ENCODE results near the gene SNX25.

SNX25 gene

GRCh38 chr4:185307136-185307950, 97.9 kb downstream of the SNX25 start:
- Histone ChIP-seq H3K27me3 (ENCODE audit: insufficient read depth, low read length) (no peaks in the 10 kb centered on the region), H3K9ac (ENCODE audit: low read length) (no peak overlapping the region), H2AFZ (ENCODE audit: low read length) (no peak overlapping the region), H3K9me2 (ENCODE audit: low read depth, low read length) (no peaks in the 10 kb centered on the region), H3K36me3 (ENCODE audit: insufficient read depth, low read length) (peaks cover 55% of the 10 kb centered on the region), H3K4me3 (ENCODE audit: low read depth, low read length, poor library complexity, severe bottlenecking) (no peak overlapping the region), H3K9me3 (ENCODE audit: low read length) (no peaks in the 10 kb centered on the region), H3K27ac (ENCODE audit: low read depth, low read length, poor library complexity, severe bottlenecking) (no peak overlapping the region), H4K20me1 (ENCODE audit: insufficient read depth, low read length) (no peaks in the 10 kb centered on the region), H3K4me1 (ENCODE audit: insufficient read depth, low read length, severe bottlenecking) (peaks cover 50% of the 10 kb centered on the region), H3F3A (ENCODE audit: insufficient read depth, low read length) (no peaks in the 10 kb centered on the region), H3K4me2 (ENCODE audit: low read length) (no peak overlapping the region), H3K79me2 (ENCODE audit: insufficient read depth, low read length) (no peaks in the 10 kb centered on the region)
- TF ChIP-seq EZH2 (IDR thresholded peaks at IDR 0.05; ENCODE audit: borderline replicate concordance, low read length) = no peak
- TF ChIP-seq CTCF (IDR thresholded peaks at IDR 0.05; ENCODE audit: low read length) = no peak

- Histone ChIP-seq H3K4me2 (ENCODE audit: low read length) (peak overlapping the region; percentile 43), H3K4me1 (ENCODE audit: insufficient read depth, low read length, severe bottlenecking) (peaks cover 36% of the 10 kb centered on the region), H3K79me2 (ENCODE audit: insufficient read depth, low read length) (no peaks in the 10 kb centered on the region), H2AFZ (ENCODE audit: low read length) (no peak overlapping the region), H3K36me3 (ENCODE audit: insufficient read depth, low read length) (peaks cover 72% of the 10 kb centered on the region), H3K9me3 (ENCODE audit: low read length) (no peaks in the 10 kb centered on the region), H3F3A (ENCODE audit: insufficient read depth, low read length) (no peaks in the 10 kb centered on the region), H3K9me2 (ENCODE audit: low read depth, low read length) (no peaks in the 10 kb centered on the region), H3K27ac (ENCODE audit: low read depth, low read length, poor library complexity, severe bottlenecking) (peak overlapping the region; percentile 32), H3K9ac (ENCODE audit: low read length) (no peak overlapping the region), H4K20me1 (ENCODE audit: insufficient read depth, low read length) (no peaks in the 10 kb centered on the region), H3K27me3 (ENCODE audit: insufficient read depth, low read length) (no peaks in the 10 kb centered on the region), H3K4me3 (ENCODE audit: low read depth, low read length, poor library complexity, severe bottlenecking) (no peak overlapping the region)
- TF ChIP-seq CTCF (IDR thresholded peaks at IDR 0.05; ENCODE audit: low read length) (no peak), EZH2 (IDR thresholded peaks at IDR 0.05; ENCODE audit: borderline replicate concordance, low read length) (no peak)
Measured at GRCh38 chr4:185309770-185310169, 100.4 kb downstream of the SNX25 start.

- Histone ChIP-seq H3K79me2 (ENCODE audit: insufficient read depth, low read length) (no peaks in the 10 kb centered on the region), H3K9ac (ENCODE audit: low read length) (no peak overlapping the region), H2AFZ (ENCODE audit: low read length) (no peak overlapping the region), H3K4me2 (ENCODE audit: low read length) (no peak overlapping the region), H3K9me3 (ENCODE audit: low read length) (no peaks in the 10 kb centered on the region), H3F3A (ENCODE audit: insufficient read depth, low read length) (no peaks in the 10 kb centered on the region), H4K20me1 (ENCODE audit: insufficient read depth, low read length) (no peaks in the 10 kb centered on the region), H3K4me3 (ENCODE audit: low read depth, low read length, poor library complexity, severe bottlenecking) (no peak overlapping the region), H3K27me3 (ENCODE audit: insufficient read depth, low read length) (no peaks in the 10 kb centered on the region), H3K4me1 (ENCODE audit: insufficient read depth, low read length, severe bottlenecking) (peaks cover 28% of the 10 kb centered on the region), H3K27ac (ENCODE audit: low read depth, low read length, poor library complexity, severe bottlenecking) (peak overlapping the region; percentile 12), H3K9me2 (ENCODE audit: low read depth, low read length) (no peaks in the 10 kb centered on the region), H3K36me3 (ENCODE audit: insufficient read depth, low read length) (peaks cover 80% of the 10 kb centered on the region)
- TF ChIP-seq EZH2 (IDR thresholded peaks at IDR 0.05; ENCODE audit: borderline replicate concordance, low read length) (no peak), CTCF (IDR thresholded peaks at IDR 0.05; ENCODE audit: low read length) (no peak)
Measured at GRCh38 chr4:185311113-185311888, 101.9 kb downstream of the SNX25 start.
